Measurements from ENCODE around the gene KRT2. TPM values are rescaled to one million over a fixed set of nuclear protein-coding genes. Genes with fewer than 3 reads are reported as not detected.

KRT2 gene
- total and polyA plus RNA-seq, 2 experiments from 2014 or later = not detected

GRCh38 chr12:52643233-52644077 lies 8.6 kb downstream of the KRT2 start:
- no peak for DNase-seq (ENCODE audit: low spot score)
- H3K4me2 ChIP-seq = no peak overlapping the region
- H3K27ac ChIP-seq = no peak overlapping the region
- no peaks in the 10 kb centered on the region for H3K36me3 ChIP-seq (replicated peaks; ENCODE audit: insufficient read depth, low read depth)
- no peak overlapping the region for H3K4me3 ChIP-seq
- TF ChIP-seq EZH2phosphoT487 (IDR thresholded peaks at IDR 0.05; ENCODE audit: low read depth, severe bottlenecking, unreplicated experiment) = no peak
- no peak for TF ChIP-seq EZH2 (IDR thresholded peaks at IDR 0.05; ENCODE audit: borderline replicate concordance)
- TF ChIP-seq CTCF (IDR thresholded peaks at IDR 0.05; ENCODE audit: poor library complexity) = no peak
- WGBS (ENCODE audit: low lambda C conversion rate, missing lambda C conversion rate) = 79% methylated on average over 10 of the region's 10 CpGs
- H3K9me3 ChIP-seq (ENCODE audit: low read depth) = no peaks in the 10 kb centered on the region
- H3K27me3 ChIP-seq = peaks cover 22% of the 10 kb centered on the region
- H3K79me2 ChIP-seq = no peaks in the 10 kb centered on the region
- H3K9me2 ChIP-seq (replicated peaks; ENCODE audit: insufficient read depth) = no peaks in the 10 kb centered on the region
- H4K20me1 ChIP-seq (ENCODE audit: insufficient read depth, poor library complexity, severe bottlenecking) = no peaks in the 10 kb centered on the region
- H2AFZ ChIP-seq = no peak overlapping the region
- peaks cover 4% of the 10 kb centered on the region for H3K4me1 ChIP-seq (ENCODE audit: insufficient read depth)

- H3K27ac ChIP-seq = no peak overlapping the region
- H3K4me1 ChIP-seq (ENCODE audit: insufficient read depth) = peaks cover 8% of the 10 kb centered on the region
- no peak for DNase-seq (ENCODE audit: low spot score)
- no peaks in the 10 kb centered on the region for H3K79me2 ChIP-seq
- no peak overlapping the region for H3K4me2 ChIP-seq
- no peaks in the 10 kb centered on the region for H3K9me2 ChIP-seq (replicated peaks; ENCODE audit: insufficient read depth)
- WGBS (ENCODE audit: low lambda C conversion rate, missing lambda C conversion rate) = 92% methylated on average over 4 of the region's 4 CpGs
- H3K27me3 ChIP-seq = peaks cover 22% of the 10 kb centered on the region
- no peaks in the 10 kb centered on the region for H4K20me1 ChIP-seq (ENCODE audit: insufficient read depth, poor library complexity, severe bottlenecking)
- no peak overlapping the region for H2AFZ ChIP-seq
- TF ChIP-seq EZH2 (IDR thresholded peaks at IDR 0.05; ENCODE audit: borderline replicate concordance) (no peak), EZH2phosphoT487 (IDR thresholded peaks at IDR 0.05; ENCODE audit: low read depth, severe bottlenecking, unreplicated experiment) (no peak)
- no peaks in the 10 kb centered on the region for H3K9me3 ChIP-seq (ENCODE audit: low read depth)
- no peaks in the 10 kb centered on the region for H3K36me3 ChIP-seq (replicated peaks; ENCODE audit: insufficient read depth, low read depth)
- no peak overlapping the region for H3K4me3 ChIP-seq
These were observed 10.5 kb downstream of the KRT2 start for GRCh38 chr12:52641468-52641867.

GRCh38 chr12:52637299-52637698 lies 14.7 kb downstream of the KRT2 start:
- Histone ChIP-seq H3K27ac (no peak overlapping the region), H3K9me3 (ENCODE audit: low read depth) (no peaks in the 10 kb centered on the region), H3K9me2 (replicated peaks; ENCODE audit: insufficient read depth) (no peaks in the 10 kb centered on the region), H2AFZ (no peak overlapping the region), H3K27me3 (peaks cover 25% of the 10 kb centered on the region), H3K4me3 (no peak overlapping the region), H4K20me1 (ENCODE audit: insufficient read depth, poor library complexity, severe bottlenecking) (no peaks in the 10 kb centered on the region), H3K36me3 (replicated peaks; ENCODE audit: insufficient read depth, low read depth) (no peaks in the 10 kb centered on the region), H3K79me2 (no peaks in the 10 kb centered on the region), H3K4me2 (no peak overlapping the region), H3K4me1 (ENCODE audit: insufficient read depth) (peaks cover 3% of the 10 kb centered on the region)
- no peak for DNase-seq (ENCODE audit: low spot score)
- TF ChIP-seq EZH2phosphoT487 (IDR thresholded peaks at IDR 0.05; ENCODE audit: low read depth, severe bottlenecking, unreplicated experiment) (no peak), CTCF (IDR thresholded peaks at IDR 0.05; ENCODE audit: poor library complexity) (no peak)
- 74% methylated on average over 4 of the region's 4 CpGs for WGBS (ENCODE audit: low lambda C conversion rate, missing lambda C conversion rate)

DNA sequence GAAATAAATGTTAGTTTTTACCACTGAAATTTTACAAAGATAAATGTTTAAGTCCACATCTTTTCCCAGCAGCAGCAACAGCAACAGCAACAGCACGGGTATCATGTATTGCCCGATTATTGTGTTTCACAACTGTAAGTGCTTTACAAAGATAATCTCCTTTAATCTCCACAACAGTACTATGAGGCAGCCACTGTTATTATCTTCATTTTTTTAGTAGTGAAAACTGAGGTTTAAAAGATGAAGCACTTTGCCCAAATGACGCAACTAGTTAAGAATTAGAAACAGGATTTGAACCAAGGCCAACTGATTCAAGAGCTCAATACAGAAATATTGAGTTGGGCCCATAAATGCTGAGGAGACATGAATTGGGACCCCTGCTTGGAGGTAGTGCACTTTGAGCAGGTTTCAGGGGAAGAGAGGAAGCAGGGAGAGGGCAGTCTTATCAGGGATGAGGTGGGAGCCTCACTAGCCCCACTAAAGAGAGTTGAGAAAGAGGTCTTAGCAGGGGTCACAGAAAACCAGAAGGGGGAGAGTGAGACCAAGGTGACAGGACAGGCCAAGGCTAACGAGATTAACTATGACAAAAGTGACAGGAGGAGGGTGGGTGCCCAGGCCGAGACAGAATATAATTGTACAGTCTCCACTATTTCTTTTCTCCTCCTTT lies 15.3 kb downstream of the KRT2 start:
- H3K9me2 ChIP-seq (replicated peaks; ENCODE audit: insufficient read depth) = no peaks in the 10 kb centered on the region
- H3K4me2 ChIP-seq = no peak overlapping the region
- H4K20me1 ChIP-seq (ENCODE audit: insufficient read depth, poor library complexity, severe bottlenecking) = no peaks in the 10 kb centered on the region
- no peak for DNase-seq (ENCODE audit: low spot score)
- peaks cover 22% of the 10 kb centered on the region for H3K27me3 ChIP-seq
- no peaks in the 10 kb centered on the region for H3K36me3 ChIP-seq (replicated peaks; ENCODE audit: insufficient read depth, low read depth)
- H2AFZ ChIP-seq = no peak overlapping the region
- H3K9me3 ChIP-seq (ENCODE audit: low read depth) = no peaks in the 10 kb centered on the region
- H3K27ac ChIP-seq = no peak overlapping the region
- TF ChIP-seq EZH2 (IDR thresholded peaks at IDR 0.05; ENCODE audit: borderline replicate concordance) = no peak
- TF ChIP-seq CTCF (IDR thresholded peaks at IDR 0.05; ENCODE audit: poor library complexity) = no peak
- TF ChIP-seq EZH2phosphoT487 (IDR thresholded peaks at IDR 0.05; ENCODE audit: low read depth, severe bottlenecking, unreplicated experiment) = no peak
- H3K79me2 ChIP-seq = no peaks in the 10 kb centered on the region
- WGBS (ENCODE audit: low lambda C conversion rate, missing lambda C conversion rate) = 75% methylated on average over 5 of the region's 5 CpGs
- H3K4me1 ChIP-seq (ENCODE audit: insufficient read depth) = peaks cover 3% of the 10 kb centered on the region
- H3K4me3 ChIP-seq = no peak overlapping the region

All from hepatocyte (in vitro differentiated cells).